ENCODE data around the gene GDF10. TPM values are rescaled to one million over a fixed set of nuclear protein-coding genes. Genes with fewer than 3 reads are reported as not detected.

Gene GDF10
- total and polyA plus RNA-seq, 4 donors: 2.3 to 34.7 (median 16.6) TPM

DNA sequence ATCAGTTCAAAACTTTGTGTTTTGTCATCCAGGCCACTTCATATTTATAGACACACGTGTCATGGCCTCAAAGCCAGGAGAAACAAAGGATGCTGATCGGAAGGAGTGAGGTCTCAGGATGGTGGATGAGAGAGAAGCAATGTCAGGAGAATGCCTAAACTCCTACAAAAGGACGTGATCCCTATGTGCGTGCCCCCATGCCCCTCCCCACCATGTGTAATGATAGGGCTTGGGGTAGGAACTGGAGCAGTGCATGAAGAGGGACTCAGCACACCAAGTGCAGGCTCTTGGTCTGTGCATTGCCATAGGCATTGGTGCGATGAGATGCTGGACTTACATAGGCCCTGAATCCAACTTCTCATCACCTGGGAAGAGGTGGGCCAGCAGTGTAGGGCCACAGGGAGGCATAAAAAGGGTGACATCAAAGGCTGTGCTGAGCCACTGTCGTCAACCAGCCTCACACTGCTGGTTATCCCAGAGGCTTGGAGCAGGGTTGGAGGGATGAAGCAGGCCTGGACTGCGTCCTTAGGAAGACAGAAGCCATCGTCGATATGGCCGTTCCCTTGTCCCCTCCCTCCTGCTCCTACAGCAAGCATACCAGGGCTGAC lies 46.9 kb upstream of the GDF10 start:
- no peak for ATAC-seq (ENCODE audit: insufficient read depth, low FRiP score)
- 90 to 92% methylated on average over 10 of the region's 10 CpGs for WGBS, 2 donors
- Histone ChIP-seq H3K27ac (ENCODE audit: low read depth in 1 of 2, low read length in 1 of 2) (no peak overlapping the region), H3K9me3 (ENCODE audit: control insufficient read depth in 4 of 4, insufficient read depth in 3 of 4, low read length in 3 of 4) (peaks cover 0 to 2% (median 0%) of the 10 kb centered on the region in 4 donors), H3K9ac (ENCODE audit: insufficient read depth in 1 of 2, low read length in 2 of 2) (no peak overlapping the region), H3K27me3 (ENCODE audit: control insufficient read depth in 3 of 3, insufficient read depth in 3 of 3, low read length in 2 of 3) (no peaks in the 10 kb centered on the region), H3K36me3 (ENCODE audit: control insufficient read depth in 4 of 4, insufficient read depth in 4 of 4, low read length in 4 of 4) (no peaks in the 10 kb centered on the region), H3K4me1 (ENCODE audit: control insufficient read depth in 5 of 5, insufficient read depth in 5 of 5, low read length in 5 of 5) (no peaks in the 10 kb centered on the region), H3K4me3 (no peak overlapping the region)
- TF ChIP-seq, protein P1, sequence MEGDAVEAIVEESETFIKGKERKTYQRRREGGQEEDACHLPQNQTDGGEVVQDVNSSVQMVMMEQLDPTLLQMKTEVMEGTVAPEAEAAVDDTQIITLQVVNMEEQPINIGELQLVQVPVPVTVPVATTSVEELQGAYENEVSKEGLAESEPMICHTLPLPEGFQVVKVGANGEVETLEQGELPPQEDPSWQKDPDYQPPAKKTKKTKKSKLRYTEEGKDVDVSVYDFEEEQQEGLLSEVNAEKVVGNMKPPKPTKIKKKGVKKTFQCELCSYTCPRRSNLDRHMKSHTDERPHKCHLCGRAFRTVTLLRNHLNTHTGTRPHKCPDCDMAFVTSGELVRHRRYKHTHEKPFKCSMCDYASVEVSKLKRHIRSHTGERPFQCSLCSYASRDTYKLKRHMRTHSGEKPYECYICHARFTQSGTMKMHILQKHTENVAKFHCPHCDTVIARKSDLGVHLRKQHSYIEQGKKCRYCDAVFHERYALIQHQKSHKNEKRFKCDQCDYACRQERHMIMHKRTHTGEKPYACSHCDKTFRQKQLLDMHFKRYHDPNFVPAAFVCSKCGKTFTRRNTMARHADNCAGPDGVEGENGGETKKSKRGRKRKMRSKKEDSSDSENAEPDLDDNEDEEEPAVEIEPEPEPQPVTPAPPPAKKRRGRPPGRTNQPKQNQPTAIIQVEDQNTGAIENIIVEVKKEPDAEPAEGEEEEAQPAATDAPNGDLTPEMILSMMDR (IDR thresholded peaks at IDR 0.05; ENCODE audit: control extremely low read depth, extremely low read depth): no peak
- no peak for DNase-seq

DNA sequence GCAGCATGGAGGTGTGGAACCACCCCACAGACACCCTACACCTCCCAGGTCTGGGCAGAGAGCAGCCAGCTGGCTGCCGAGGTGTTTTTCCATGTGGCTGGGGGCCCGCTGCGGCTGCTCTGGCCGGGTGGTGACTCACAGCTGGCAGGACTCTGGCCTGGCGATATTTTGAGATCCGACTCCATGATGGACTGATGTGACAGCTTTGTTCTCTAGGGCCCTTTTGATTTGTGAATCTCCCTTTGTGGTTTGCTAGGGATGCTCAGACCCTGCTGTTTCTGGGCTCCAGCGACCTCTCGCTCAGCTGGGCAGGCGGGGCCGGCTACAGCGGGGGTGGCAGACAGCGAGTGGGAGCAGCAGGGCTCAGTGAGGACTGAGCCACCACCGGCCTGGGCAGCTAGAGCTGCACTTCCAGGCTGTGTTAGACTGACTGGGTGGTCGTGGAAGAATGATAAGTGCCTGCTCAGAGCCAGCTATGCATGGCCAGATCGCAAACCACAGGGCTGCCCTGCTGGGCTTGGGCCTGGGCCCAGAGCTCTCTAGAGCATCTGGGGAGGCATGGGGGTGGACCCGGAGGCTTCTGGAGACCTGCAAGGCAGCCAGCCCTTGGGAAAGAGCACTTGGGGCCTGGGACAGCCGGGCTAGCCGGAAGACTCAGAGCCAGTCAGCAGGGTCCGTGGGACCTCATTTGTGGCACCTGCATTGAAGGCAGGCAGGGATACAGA lies 46.2 kb upstream of the GDF10 start:
- no peak overlapping the region for H3K9ac ChIP-seq (ENCODE audit: insufficient read depth in 1 of 2, low read length in 2 of 2)
- no peak overlapping the region for H3K27ac ChIP-seq (ENCODE audit: low read depth in 1 of 2, low read length in 1 of 2)
- no peaks in the 10 kb centered on the region for H3K4me1 ChIP-seq (ENCODE audit: control insufficient read depth in 5 of 5, insufficient read depth in 5 of 5, low read length in 5 of 5)
- no peak overlapping the region for H3K4me3 ChIP-seq
- peaks cover 0 to 2% (median 0%) of the 10 kb centered on the region in 4 donors for H3K9me3 ChIP-seq (ENCODE audit: control insufficient read depth in 4 of 4, insufficient read depth in 3 of 4, low read length in 3 of 4)
- WGBS, 2 donors: 83% methylated on average over 19 of the region's 19 CpGs
- DNase-seq: peak in 1 of 3 donors; percentile 35
- TF ChIP-seq, protein P1 (IDR thresholded peaks at IDR 0.05; ENCODE audit: control extremely low read depth, extremely low read depth): no peak
- H3K27me3 ChIP-seq (ENCODE audit: control insufficient read depth in 3 of 3, insufficient read depth in 3 of 3, low read length in 2 of 3): no peaks in the 10 kb centered on the region
- no peak for ATAC-seq (ENCODE audit: insufficient read depth, low FRiP score)
- H3K36me3 ChIP-seq (ENCODE audit: control insufficient read depth in 4 of 4, insufficient read depth in 4 of 4, low read length in 4 of 4): no peaks in the 10 kb centered on the region

DNA sequence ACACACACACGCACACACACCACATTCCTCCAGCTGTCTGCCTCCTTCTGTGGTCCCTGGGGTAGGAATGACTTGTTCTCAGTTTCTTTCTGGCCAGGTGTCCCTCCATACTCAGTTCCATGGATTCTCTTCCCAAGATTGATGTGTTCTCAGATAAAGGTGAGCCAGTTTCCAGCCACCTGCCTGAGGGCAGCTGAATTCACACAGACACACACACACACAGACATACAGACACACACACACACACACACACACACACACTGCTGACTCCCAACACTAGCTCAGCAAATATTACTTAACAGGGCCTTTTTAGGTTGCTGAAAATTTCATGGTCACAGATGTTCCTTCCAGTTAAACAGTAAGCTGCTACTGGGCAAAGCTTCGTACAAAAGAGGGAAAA lies 45.4 kb upstream of the GDF10 start:
- H3K9ac ChIP-seq (ENCODE audit: insufficient read depth in 1 of 2, low read length in 2 of 2): no peak overlapping the region
- H3K4me1 ChIP-seq (ENCODE audit: control insufficient read depth in 5 of 5, insufficient read depth in 5 of 5, low read length in 5 of 5): no peaks in the 10 kb centered on the region
- no peaks in the 10 kb centered on the region for H3K27me3 ChIP-seq (ENCODE audit: control insufficient read depth in 3 of 3, insufficient read depth in 3 of 3, low read length in 2 of 3)
- no peak overlapping the region for H3K27ac ChIP-seq (ENCODE audit: low read depth in 1 of 2, low read length in 1 of 2)
- H3K36me3 ChIP-seq (ENCODE audit: control insufficient read depth in 4 of 4, insufficient read depth in 4 of 4, low read length in 4 of 4): no peaks in the 10 kb centered on the region
- no peak overlapping the region for H3K4me3 ChIP-seq
- ATAC-seq (ENCODE audit: insufficient read depth, low FRiP score) (no peak), DNase-seq (no peak)
- H3K9me3 ChIP-seq (ENCODE audit: control insufficient read depth in 4 of 4, insufficient read depth in 3 of 4, low read length in 3 of 4): peaks cover 0 to 2% (median 0%) of the 10 kb centered on the region in 4 donors
- 79 to 81% methylated on average over 2 of the region's 2 CpGs for WGBS, 2 donors
- TF ChIP-seq, protein P1 (IDR thresholded peaks at IDR 0.05; ENCODE audit: control extremely low read depth, extremely low read depth): no peak
